ENCODE results near the gene ZCWPW1. TPM values are rescaled to one million over a fixed set of nuclear protein-coding genes. Genes with fewer than 3 reads are reported as not detected.

The ZCWPW1 gene
- polyA plus RNA-seq, 1 of the 3 experiments (the other 2 are of a cell fraction) = 4.1 TPM

GRCh38 chr7:100464791-100465190, 36.3 kb upstream of the ZCWPW1 start:
- peaks cover 3 to 15% of the 10 kb centered on the region in 2 experiments; a peak in 3 of 4 replicates for H3K4me1 ChIP-seq (ENCODE audit: control insufficient read depth in 1 of 2, insufficient read depth in 2 of 2, low read depth in 1 of 2, low read length in 1 of 2)
- H3K27ac ChIP-seq (ENCODE audit: low read depth in 2 of 2, low read length in 1 of 2) = no peak overlapping the region
- ChIA-PET CTCF (interaction anchor here (0.8 to 11.9 kb wide), 20 partner anchors 10 to 261 kb away, joined by 3 to 398 read pairs (median 8); partner anchors contain the start of genes NYAP1, PCOLCE and TSC22D4), POLR2A (interaction anchor here (0.7 kb wide), 1 partner anchor 35 kb away, joined by 4 read pairs; no protein-coding TSS in a partner anchor)
- H3K9me2 ChIP-seq = no peaks in the 10 kb centered on the region
- peaks cover 12% of the 10 kb centered on the region for H3F3A ChIP-seq (replicated peaks; ENCODE audit: insufficient read depth)
- H3K4me2 ChIP-seq = no peak overlapping the region
- 94% methylated on average over 2 of the region's 2 CpGs for WGBS (ENCODE audit: low lambda C conversion rate)
- no peaks in the 10 kb centered on the region for H3K27me3 ChIP-seq (ENCODE audit: insufficient read depth)
- H3K9ac ChIP-seq = no peak overlapping the region
- H3K9me3 ChIP-seq = no peaks in the 10 kb centered on the region
- H3K4me3 ChIP-seq (ENCODE audit: low read depth in 2 of 2, low read length in 1 of 2) = no peak overlapping the region
- H3K79me2 ChIP-seq (ENCODE audit: insufficient read depth) = no peaks in the 10 kb centered on the region
- no peaks in the 10 kb centered on the region for H3K36me3 ChIP-seq (replicated peaks in 1 of 2; ENCODE audit: control insufficient read depth in 1 of 2, insufficient read depth in 2 of 2, low read length in 1 of 2)
- H2AFZ ChIP-seq (ENCODE audit: low read depth) = no peak overlapping the region
- TF ChIP-seq GABPA (IDR thresholded peaks at IDR 0.05; ENCODE audit: low read depth) (no peak), RXRA (IDR thresholded peaks at IDR 0.05; ENCODE audit: borderline replicate concordance, low read depth) (no peak), ELF1 (IDR thresholded peaks at IDR 0.05) (no peak), CHD2 (IDR thresholded peaks at IDR 0.05; ENCODE audit: low read length, partially characterized antibody) (no peak), NRF1 (IDR thresholded peaks at IDR 0.05; ENCODE audit: low read depth, low read length) (no peak), TAF1 (IDR thresholded peaks at IDR 0.05; ENCODE audit: borderline replicate concordance, low read depth, low read length) (no peak), FOXM1 (IDR thresholded peaks at IDR 0.05; ENCODE audit: low read depth) (no peak), POLR2AphosphoS5 (IDR thresholded peaks at IDR 0.05; ENCODE audit: low read depth, low read length) (no peak), YY1 (IDR thresholded peaks at IDR 0.05; ENCODE audit: low read depth) (no peak), FOXJ3 (CRISPR knock-in tag; IDR thresholded peaks at IDR 0.05) (no peak), EP300 (IDR thresholded peaks at IDR 0.05; ENCODE audit: borderline replicate concordance in 1 of 2, low read depth in 1 of 2, low read length in 1 of 2) (no peak), FOSL2 (IDR thresholded peaks at IDR 0.05; ENCODE audit: borderline replicate concordance, low read depth) (no peak), RAD21 (IDR thresholded peaks at IDR 0.05; ENCODE audit: low read length) (no peak), SMC3 (IDR thresholded peaks at IDR 0.05; ENCODE audit: low read depth, low read length) (no peak)
- TF ChIP-seq, protein P1, sequence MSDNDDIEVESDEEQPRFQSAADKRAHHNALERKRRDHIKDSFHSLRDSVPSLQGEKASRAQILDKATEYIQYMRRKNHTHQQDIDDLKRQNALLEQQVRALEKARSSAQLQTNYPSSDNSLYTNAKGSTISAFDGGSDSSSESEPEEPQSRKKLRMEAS (IDR thresholded peaks at IDR 0.05; ENCODE audit: low read depth) = no peak
- TF ChIP-seq, protein P2, sequence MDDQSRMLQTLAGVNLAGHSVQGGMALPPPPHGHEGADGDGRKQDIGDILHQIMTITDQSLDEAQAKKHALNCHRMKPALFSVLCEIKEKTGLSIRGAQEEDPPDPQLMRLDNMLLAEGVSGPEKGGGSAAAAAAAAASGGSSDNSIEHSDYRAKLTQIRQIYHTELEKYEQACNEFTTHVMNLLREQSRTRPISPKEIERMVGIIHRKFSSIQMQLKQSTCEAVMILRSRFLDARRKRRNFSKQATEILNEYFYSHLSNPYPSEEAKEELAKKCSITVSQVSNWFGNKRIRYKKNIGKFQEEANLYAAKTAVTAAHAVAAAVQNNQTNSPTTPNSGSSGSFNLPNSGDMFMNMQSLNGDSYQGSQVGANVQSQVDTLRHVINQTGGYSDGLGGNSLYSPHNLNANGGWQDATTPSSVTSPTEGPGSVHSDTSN (IDR thresholded peaks at IDR 0.05) = no peak
- TF ChIP-seq, protein P3, sequence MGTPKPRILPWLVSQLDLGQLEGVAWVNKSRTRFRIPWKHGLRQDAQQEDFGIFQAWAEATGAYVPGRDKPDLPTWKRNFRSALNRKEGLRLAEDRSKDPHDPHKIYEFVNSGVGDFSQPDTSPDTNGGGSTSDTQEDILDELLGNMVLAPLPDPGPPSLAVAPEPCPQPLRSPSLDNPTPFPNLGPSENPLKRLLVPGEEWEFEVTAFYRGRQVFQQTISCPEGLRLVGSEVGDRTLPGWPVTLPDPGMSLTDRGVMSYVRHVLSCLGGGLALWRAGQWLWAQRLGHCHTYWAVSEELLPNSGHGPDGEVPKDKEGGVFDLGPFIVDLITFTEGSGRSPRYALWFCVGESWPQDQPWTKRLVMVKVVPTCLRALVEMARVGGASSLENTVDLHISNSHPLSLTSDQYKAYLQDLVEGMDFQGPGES (IDR thresholded peaks at IDR 0.05; ENCODE audit: low read depth, low read length) = no peak
- no peak for DNase-seq
- H4K20me1 ChIP-seq (ENCODE audit: insufficient read depth) = no peaks in the 10 kb centered on the region

All from SK-N-SH (cell line).